ENCODE results near the gene GLI3.

GLI3 gene

GRCh38 chr7:42055171-42055570 lies 181.8 kb downstream of the GLI3 start:
- no peaks in the 10 kb centered on the region for H3K36me3 ChIP-seq
- no peaks in the 10 kb centered on the region for H3K27me3 ChIP-seq (ENCODE audit: insufficient read depth, low read depth, severe bottlenecking)
- no peak overlapping the region for H3K4me3 ChIP-seq (ENCODE audit: low read depth, low read length)
- DNase-seq: no peak
- no peaks in the 10 kb centered on the region for H3K9me3 ChIP-seq (ENCODE audit: severe bottlenecking)
- H3K27ac ChIP-seq: no peak overlapping the region
- TF ChIP-seq CTCF (IDR thresholded peaks at IDR 0.05; ENCODE audit: low read depth, low read length): no peak

GRCh38 chr7:42053834-42054233 lies 183.2 kb downstream of the GLI3 start:
- Histone ChIP-seq H3K4me3 (ENCODE audit: low read depth, low read length) (no peak overlapping the region), H3K9me3 (ENCODE audit: severe bottlenecking) (no peaks in the 10 kb centered on the region), H3K36me3 (no peaks in the 10 kb centered on the region), H3K27me3 (ENCODE audit: insufficient read depth, low read depth, severe bottlenecking) (no peaks in the 10 kb centered on the region), H3K27ac (no peak overlapping the region)
- no peak for DNase-seq
- no peak for TF ChIP-seq CTCF (IDR thresholded peaks at IDR 0.05; ENCODE audit: low read depth, low read length)

GRCh38 chr7:42049761-42050160 lies 187.2 kb downstream of the GLI3 start:
- H3K27me3 ChIP-seq (ENCODE audit: insufficient read depth, low read depth, severe bottlenecking): no peaks in the 10 kb centered on the region
- no peak overlapping the region for H3K27ac ChIP-seq
- no peak for TF ChIP-seq CTCF (IDR thresholded peaks at IDR 0.05; ENCODE audit: low read depth, low read length)
- no peak for DNase-seq
- no peaks in the 10 kb centered on the region for H3K9me3 ChIP-seq (ENCODE audit: severe bottlenecking)
- H3K36me3 ChIP-seq: no peaks in the 10 kb centered on the region
- no peak overlapping the region for H3K4me3 ChIP-seq (ENCODE audit: low read depth, low read length)

GRCh38 chr7:42046483-42046882 lies 190.5 kb downstream of the GLI3 start:
- Histone ChIP-seq H3K27me3 (ENCODE audit: insufficient read depth, low read depth, severe bottlenecking) (peaks cover 4% of the 10 kb centered on the region), H3K4me3 (ENCODE audit: low read depth, low read length) (no peak overlapping the region), H3K9me3 (ENCODE audit: severe bottlenecking) (no peaks in the 10 kb centered on the region), H3K36me3 (no peaks in the 10 kb centered on the region), H3K27ac (no peak overlapping the region)
- TF ChIP-seq CTCF (IDR thresholded peaks at IDR 0.05; ENCODE audit: low read depth, low read length): no peak
- no peak for DNase-seq

GRCh38 chr7:42045961-42046360 lies 191.0 kb downstream of the GLI3 start:
- Histone ChIP-seq H3K27me3 (ENCODE audit: insufficient read depth, low read depth, severe bottlenecking) (peaks cover 4% of the 10 kb centered on the region), H3K36me3 (no peaks in the 10 kb centered on the region), H3K4me3 (ENCODE audit: low read depth, low read length) (no peak overlapping the region), H3K27ac (no peak overlapping the region), H3K9me3 (ENCODE audit: severe bottlenecking) (no peaks in the 10 kb centered on the region)
- no peak for DNase-seq
- no peak for TF ChIP-seq CTCF (IDR thresholded peaks at IDR 0.05; ENCODE audit: low read depth, low read length)

GRCh38 chr7:42039921-42040320 lies 197.1 kb downstream of the GLI3 start:
- no peak for DNase-seq
- no peaks in the 10 kb centered on the region for H3K9me3 ChIP-seq (ENCODE audit: severe bottlenecking)
- no peak overlapping the region for H3K27ac ChIP-seq
- peaks cover 6% of the 10 kb centered on the region for H3K27me3 ChIP-seq (ENCODE audit: insufficient read depth, low read depth, severe bottlenecking)
- no peaks in the 10 kb centered on the region for H3K36me3 ChIP-seq
- no peak overlapping the region for H3K4me3 ChIP-seq (ENCODE audit: low read depth, low read length)
- TF ChIP-seq CTCF (IDR thresholded peaks at IDR 0.05; ENCODE audit: low read depth, low read length): no peak
